GM12875 (cell line): Measurements from ENCODE around the gene MEGF11.

ENCODE experiments used
- H3K4me3 ChIP-seq: one replicate; pipeline ENCODE4 v1.5.1; 2011; ENCODE audit warnings: low read depth, low read length, control low read depth
- CTCF ChIP-seq: IDR thresholded peaks from 2 replicates; pipeline ENCODE4 v1.5.1; 2011; ENCODE audit warnings: low read depth, mild to moderate bottlenecking, control low read depth, inconsistent platforms, low read length, moderate library complexity, borderline replicate concordance; ENCODE audit not compliant: insufficient read depth

Gene MEGF11

GRCh38 chr15:65920121-65920520 lies 333.4 kb downstream of the MEGF11 start:
- no peak for TF ChIP-seq CTCF
- no peak overlapping the region for H3K4me3 ChIP-seq

GRCh38 chr15:65919353-65919752 lies 334.2 kb downstream of the MEGF11 start:
- TF ChIP-seq CTCF = no peak
- H3K4me3 ChIP-seq = no peak overlapping the region

- TF ChIP-seq CTCF = no peak
Measured at GRCh38 chr15:65918945-65919344, 334.6 kb downstream of the MEGF11 start.

GRCh38 chr15:65918357-65918920 lies 335.1 kb downstream of the MEGF11 start:
- TF ChIP-seq CTCF = no peak
- no peak overlapping the region for H3K4me3 ChIP-seq

More at GRCh38 chr15:65918945-65919344, 334.6 kb downstream of the MEGF11 start:
- no peak overlapping the region for H3K4me3 ChIP-seq

- TF ChIP-seq CTCF = no peak
- no peak overlapping the region for H3K4me3 ChIP-seq
Measured at GRCh38 chr15:65917936-65918335, 335.6 kb downstream of the MEGF11 start.

- TF ChIP-seq CTCF = no peak
- no peak overlapping the region for H3K4me3 ChIP-seq
Measured at GRCh38 chr15:65917407-65917756, 336.2 kb downstream of the MEGF11 start.

GRCh38 chr15:65916664-65917406 lies 336.7 kb downstream of the MEGF11 start:
- peak; percentile 65 for TF ChIP-seq CTCF
- no peak overlapping the region for H3K4me3 ChIP-seq
